Dermis microvascular lymphatic vessel endothelial cell (primary cell): Measurements from ENCODE around the gene IFNW1. TPM values are rescaled to one million over a fixed set of nuclear protein-coding genes. Genes with fewer than 3 reads are reported as not detected.
A peak's percentile ranks its signal among the peaks of the same experiment; 100 is the strongest.
"Not testable (repeated sequence)": the region's sequence is repeated elsewhere in the genome, so short reads cannot be mapped to it uniquely, and the experiment has no call there.

Experiments used
- DNase-seq, 2 donors: peaks; one replicate each; pipeline versions ENCODE4 v3.0.0 to v3.0.0-alpha.2; 2010; ENCODE audit warnings: low read depth in 2 of 2
- total RNA-seq: library from RNA; depleted of rRNA; stranded (reverse); fragments of >200 nt; gene quantifications from 2 replicates; pipeline ENCODE4 v1.2.1, GENCODE V29; 2014

Gene IFNW1
- total RNA-seq, result not detected in 2 replicates

DNA sequence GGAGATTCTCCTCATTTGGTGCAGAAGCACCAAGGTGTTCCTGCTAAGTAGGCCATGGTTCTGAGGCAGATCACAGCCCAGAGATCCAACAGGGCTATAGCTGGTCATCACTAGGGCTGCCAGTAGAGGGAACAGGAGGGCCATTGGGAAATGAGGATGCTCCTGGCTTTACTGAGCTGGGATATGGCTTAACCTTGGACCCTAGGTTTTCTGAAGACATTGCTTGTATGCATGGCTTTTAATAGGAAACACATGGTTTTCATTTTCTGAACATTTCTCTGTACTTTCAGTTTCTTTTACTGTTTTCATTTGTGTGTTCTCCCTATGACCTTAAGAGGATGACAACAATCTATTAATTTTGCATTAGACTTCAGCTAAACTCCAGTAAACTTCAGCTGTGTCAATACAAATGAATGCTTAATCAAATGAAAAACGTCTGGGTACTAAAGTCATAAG, at the start of gene IFNW1:
Gene IFNW1 (minus strand): TSS at position 406 of the 456 bp plus-strand sequence. CDS start 262 bp downstream, at position 144.
- DNase-seq, result no peak

- not testable (repeated sequence) for DNase-seq
Measured at GRCh38 chr9:21187487-21187886, 45.9 kb upstream of the IFNW1 start, which contains the start of gene IFNA4. Gene IFNA4, minus strand, starts transcription at chr9:21187587. Its CDS starts 56 bp downstream, at chr9:21187531.

GRCh38 chr9:21182810-21183736, 41.4 kb upstream of the IFNW1 start:
- not testable (repeated sequence) for DNase-seq

- no peak for DNase-seq
Measured at GRCh38 chr9:21174671-21175070, 33.0 kb upstream of the IFNW1 start.

DNA sequence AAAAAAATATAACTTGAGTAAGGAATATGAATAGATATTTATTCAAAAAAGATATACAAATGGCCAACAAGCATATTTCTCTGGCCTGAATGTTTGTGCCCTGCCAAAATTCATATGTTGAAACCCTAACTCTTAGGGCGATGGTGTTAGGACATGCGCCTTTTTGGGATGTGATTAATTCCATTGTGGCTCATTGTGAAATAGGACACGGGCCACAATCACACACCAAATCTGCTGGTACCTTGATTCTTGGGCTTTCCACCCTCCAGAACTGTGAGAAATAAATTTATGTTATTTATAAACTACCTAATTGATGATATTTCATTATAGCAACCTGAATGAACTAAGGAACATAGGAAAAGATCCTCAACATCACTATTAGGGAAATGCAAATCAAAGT, 30.5 kb upstream of the IFNW1 start:
- DNase-seq, result no peak

DNA sequence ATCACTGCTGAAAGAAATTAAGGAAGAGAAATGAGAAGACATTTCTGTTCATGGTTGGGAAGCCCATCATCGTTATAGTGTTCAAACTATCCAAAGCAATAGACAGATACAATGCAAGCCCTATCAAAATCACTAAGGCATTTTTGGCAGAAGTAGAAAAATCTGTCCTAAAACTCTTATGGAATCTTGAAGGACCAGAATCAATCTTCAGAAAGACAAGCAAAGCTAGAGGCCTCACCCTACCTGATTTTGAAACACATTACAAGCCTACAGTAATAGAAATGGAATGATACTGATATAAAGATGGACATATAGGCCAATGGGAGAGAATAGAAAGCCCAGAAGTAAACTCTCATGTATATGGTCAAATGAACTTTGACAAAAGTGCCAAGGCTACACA, 29.7 kb upstream of the IFNW1 start:
- DNase-seq, result no peak

GRCh38 chr9:21166560-21166959, 24.9 kb upstream of the IFNW1 start, which contains the start of gene IFNA21:
Gene IFNA21, minus strand, starts transcription at chr9:21166660. Its CDS starts 48 bp downstream, at chr9:21166612.
- not testable (repeated sequence) for DNase-seq

- no peak for DNase-seq
Measured at GRCh38 chr9:21165516-21165915, 23.9 kb upstream of the IFNW1 start.

GRCh38 chr9:21160178-21160577, 18.5 kb upstream of the IFNW1 start:
- peak in 1 of 2 donors; percentile 5 for DNase-seq

DNA sequence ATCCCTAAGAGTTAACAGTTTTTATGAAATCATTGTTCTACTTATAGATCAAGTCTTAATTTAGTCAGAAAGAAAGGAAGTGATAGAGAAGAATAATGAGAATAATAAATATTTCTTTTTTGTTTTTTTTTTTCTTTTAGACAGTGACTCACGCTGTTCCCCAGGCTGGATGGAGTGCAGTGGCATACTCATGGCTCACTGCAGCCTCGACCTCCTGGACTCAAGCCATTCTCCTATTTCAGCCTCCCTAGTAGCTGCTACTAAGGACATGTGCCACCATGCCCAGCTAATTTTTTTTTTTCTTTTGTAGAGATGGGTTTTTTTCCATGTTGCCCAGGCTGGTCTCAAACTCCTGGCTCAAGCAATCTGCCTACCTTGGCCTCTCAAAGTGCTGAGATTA, 13.9 kb upstream of the IFNW1 start:
- DNase-seq, result no peak

- peak; percentile 4 to 47 for DNase-seq
Measured at GRCh38 chr9:21154018-21154608, 12.5 kb upstream of the IFNW1 start.

GRCh38 chr9:21153336-21154017, 11.8 kb upstream of the IFNW1 start:
- DNase-seq, result peak in 1 of 2 donors; percentile 18

GRCh38 chr9:21144603-21145002, 3.0 kb upstream of the IFNW1 start:
- no peak for DNase-seq

- DNase-seq, result no peak
Measured at GRCh38 chr9:21137020-21137419, 4.6 kb downstream of the IFNW1 start.

DNA sequence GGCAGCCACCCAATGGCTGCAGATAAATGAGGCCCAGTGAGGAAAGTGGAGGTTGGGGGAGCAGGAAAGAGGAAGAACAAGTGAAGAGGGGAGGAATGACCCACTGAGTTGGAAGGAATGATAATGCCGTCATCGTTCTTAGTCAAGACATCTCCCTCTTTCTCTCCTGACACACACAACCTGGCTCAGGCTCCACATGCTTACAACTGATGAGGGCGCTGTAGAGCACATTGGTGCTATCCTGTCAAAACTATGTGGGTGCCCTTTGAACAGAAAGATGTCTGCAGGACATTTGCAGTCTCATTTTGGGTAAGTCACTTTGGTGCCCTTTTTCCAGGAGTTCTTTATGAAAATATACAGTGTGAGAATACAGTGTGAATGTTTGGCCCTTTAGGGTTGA, 5.9 kb downstream of the IFNW1 start:
- DNase-seq, result no peak

GRCh38 chr9:21128186-21128585, 13.4 kb downstream of the IFNW1 start:
- DNase-seq, result not testable (repeated sequence)

DNA sequence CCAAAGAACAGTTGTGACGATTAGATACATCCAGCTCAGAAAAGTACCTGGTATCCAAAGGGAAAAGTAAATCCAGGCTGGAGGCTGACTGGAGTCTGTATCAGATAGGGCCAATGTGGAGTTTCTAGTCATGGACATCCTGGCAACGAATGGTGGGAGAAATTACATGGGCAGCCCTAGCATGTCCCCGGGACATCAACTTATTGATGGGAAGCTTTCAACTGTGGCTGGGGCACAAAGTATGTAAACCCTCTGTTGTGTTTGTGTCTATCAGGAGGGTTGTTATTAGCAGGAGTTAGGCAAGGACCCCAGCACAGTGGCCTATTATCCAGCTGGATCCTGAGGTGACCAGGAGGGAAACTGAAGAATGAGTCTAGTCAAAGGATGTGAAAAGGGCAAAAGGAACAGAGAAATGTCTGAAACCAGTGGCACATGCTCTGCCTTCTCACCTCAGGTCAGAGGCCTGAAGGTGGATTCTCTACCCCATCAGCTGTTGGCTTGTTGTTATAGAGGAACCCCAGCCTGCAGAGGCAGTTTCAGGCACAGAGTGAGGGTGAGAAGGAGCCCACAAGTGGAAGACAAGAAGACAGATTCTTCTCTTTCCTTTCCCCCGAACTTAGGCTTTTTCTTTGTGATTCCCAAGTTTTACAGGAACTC, 19.9 kb downstream of the IFNW1 start:
- DNase-seq, result no peak

DNA sequence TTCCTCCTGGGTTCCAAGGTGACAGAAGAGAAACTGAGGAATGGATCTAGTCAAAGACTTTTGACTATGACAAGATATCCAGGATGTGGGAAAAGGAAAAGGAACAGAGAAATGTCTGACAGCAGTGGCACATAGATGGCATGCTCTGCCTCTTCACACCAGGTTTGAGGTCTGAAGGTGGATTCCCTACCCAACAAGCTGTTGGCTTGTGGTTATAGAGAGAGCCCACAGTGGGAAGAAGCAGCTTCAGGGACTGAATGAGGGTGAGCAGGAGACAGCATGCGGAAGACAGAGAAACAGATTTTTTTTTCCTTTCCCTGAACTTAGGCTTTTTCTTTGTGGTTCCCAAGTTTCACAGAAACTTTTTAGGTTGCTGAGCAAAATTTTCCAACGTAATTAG, 20.6 kb downstream of the IFNW1 start:
- DNase-seq, result no peak

- DNase-seq, result peak in 1 of 2 donors; percentile 3
Measured at GRCh38 chr9:21119093-21119770, 22.4 kb downstream of the IFNW1 start.

DNA sequence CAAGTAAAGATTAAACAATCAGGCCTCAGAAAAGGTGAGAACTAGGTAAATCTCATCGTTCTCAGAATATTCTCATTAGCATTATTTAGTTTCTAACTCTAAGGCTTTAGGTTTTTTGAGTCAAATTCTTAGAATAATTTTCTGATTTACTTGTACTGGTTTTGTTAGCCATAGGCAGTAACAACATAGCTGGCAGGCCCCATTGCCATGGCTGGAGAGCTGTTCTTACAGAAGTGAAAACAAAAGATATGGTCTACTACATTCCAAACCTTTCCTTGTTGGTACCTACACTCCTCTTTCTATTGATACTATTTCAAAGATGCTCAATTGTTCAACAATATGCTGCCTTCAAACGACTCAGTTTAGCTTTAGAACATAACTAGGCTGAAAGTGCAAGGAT, 27.3 kb downstream of the IFNW1 start:
- DNase-seq, result no peak
